ENCODE results near the gene SYT17.

- TF ChIP-seq POLR2AphosphoS5 (IDR thresholded peaks at IDR 0.05), result peak; percentile 58 to 73
- TF ChIP-seq CTCF (IDR thresholded peaks at IDR 0.05), result no peak
- peak in 1 of 4 donors; percentile 19 for TF ChIP-seq POLR2A (IDR thresholded peaks at IDR 0.05)
These were observed 49.1 kb upstream of the SYT17 start for GRCh38 chr16:19118938-19119431.
